CD14-positive monocyte (primary cell): ENCODE measurements around the gene MARVELD1. TPM values are rescaled to one million over a fixed set of nuclear protein-coding genes. Genes with fewer than 3 reads are reported as not detected.

Source experiments
- DNase-seq, 3 donors: peaks; one replicate each; pipeline ENCODE4 v3.0.0-alpha.2; 2011 to 2022
- H2AFZ ChIP-seq: 2 replicates; pipeline ENCODE4 v1.6.0; 2012; ENCODE audit warnings: mild to moderate bottlenecking, low read depth, low read length, inconsistent platforms; ENCODE audit not compliant: insufficient read depth, poor library complexity, severe bottlenecking
- H3K27ac ChIP-seq, 2 donors: 1 replicate in 1 of 2; 2 replicates in 1 of 2; pipeline ENCODE4 v1.5.1; 2012 to 2013; ENCODE audit warnings: low read length in 2 of 2, control low read depth in 1 of 2, inconsistent platforms in 1 of 2, low read depth in 1 of 2, mild to moderate bottlenecking in 1 of 2
- H3K27me3 ChIP-seq, 2 donors: one replicate each; pipeline versions ENCODE4 v1.6.0 to v1.6.1; 2011 to 2013; ENCODE audit warnings: low read length in 2 of 2; ENCODE audit not compliant: control insufficient read depth in 2 of 2, insufficient read depth in 2 of 2
- H3K36me3 ChIP-seq, 2 donors: replicated peaks in 1 of 2; 1 replicate in 1 of 2; 2 replicates in 1 of 2; pipeline versions ENCODE4 v1.5.1 to v1.6.1; 2012 to 2013; ENCODE audit warnings: low read length in 2 of 2, control low read depth in 1 of 2, inconsistent platforms in 1 of 2, mild to moderate bottlenecking in 1 of 2; ENCODE audit not compliant: insufficient read depth in 2 of 2, control insufficient read depth in 1 of 2
- H3K4me1 ChIP-seq, 2 donors: 1 replicate in 1 of 2; 2 replicates in 1 of 2; pipeline versions ENCODE4 v1.5.1 to v1.6.1; 2012 to 2013; ENCODE audit warnings: low read length in 2 of 2, control low read depth in 1 of 2, inconsistent platforms in 1 of 2, mild to moderate bottlenecking in 1 of 2, moderate library complexity in 1 of 2; ENCODE audit not compliant: insufficient read depth in 2 of 2, control insufficient read depth in 1 of 2
- H3K4me2 ChIP-seq: replicated peaks from 2 replicates; pipeline ENCODE3; 2012; ENCODE audit warnings: low read length, moderate library complexity, mild to moderate bottlenecking; ENCODE audit not compliant: poor library complexity, severe bottlenecking; ENCODE audit errors: extremely low read depth
- H3K4me3 ChIP-seq, 3 experiments: fragments of 200-600 bp in 1 of 3; sonication (generic) in 1 of 3; replicated peaks in 1 of 3; 1 replicate in 2 of 3; 2 replicates in 1 of 3; pipeline ENCODE4 v1.5.1; 2011 to 2013; ENCODE audit warnings: low read length in 3 of 3, mild to moderate bottlenecking in 3 of 3, control low read depth in 2 of 3, low read depth in 2 of 3, inconsistent platforms in 1 of 3, moderate library complexity in 1 of 3
- H3K79me2 ChIP-seq: 2 replicates; pipeline ENCODE4 v1.6.0; 2012; ENCODE audit warnings: mild to moderate bottlenecking, control low read depth, inconsistent platforms, low read length, moderate library complexity; ENCODE audit not compliant: insufficient read depth
- H3K9ac ChIP-seq: 2 replicates; pipeline ENCODE4 v1.6.0; 2017; ENCODE audit warnings: low read length, mild to moderate bottlenecking; ENCODE audit not compliant: insufficient read depth, poor library complexity, severe bottlenecking
- H3K9me3 ChIP-seq, 2 donors: replicated peaks in 1 of 2; 1 replicate in 1 of 2; 2 replicates in 1 of 2; pipeline versions ENCODE4 v1.5.1 to v1.6.1; 2012 to 2013; ENCODE audit warnings: low read length in 2 of 2, control low read depth in 1 of 2; ENCODE audit not compliant: control insufficient read depth in 1 of 2, insufficient read depth in 1 of 2
- H4K20me1 ChIP-seq: 2 replicates; pipeline ENCODE4 v1.6.0; 2012; ENCODE audit warnings: mild to moderate bottlenecking, low read length, control low read depth, moderate library complexity; ENCODE audit not compliant: insufficient read depth
- H3K27ac Mint-ChIP-seq, 7 donors: one replicate each; pipeline ENCODE4 v1.8.0; 2020; ENCODE audit warnings: mild to moderate bottlenecking in 7 of 7, mixed read lengths in 7 of 7, moderate library complexity in 6 of 7, inconsistent platforms in 2 of 7
- H3K27me3 Mint-ChIP-seq, 3 donors: one replicate each; pipeline ENCODE4 v1.8.0; 2021 to 2022; ENCODE audit warnings: low read depth in 3 of 3, mild to moderate bottlenecking in 3 of 3, mixed read lengths in 3 of 3, moderate library complexity in 3 of 3, inconsistent platforms in 1 of 3
- H3K36me3 Mint-ChIP-seq, 2 donors: one replicate each; pipeline ENCODE4 v1.8.0; 2020; ENCODE audit warnings: mixed read lengths in 2 of 2, inconsistent platforms in 1 of 2, mild to moderate bottlenecking in 1 of 2
- H3K4me1 Mint-ChIP-seq: one replicate; pipeline ENCODE4 v1.8.0; 2020; ENCODE audit warnings: mild to moderate bottlenecking, mixed read lengths
- H3K4me3 Mint-ChIP-seq, 2 donors: one replicate each; pipeline ENCODE4 v1.8.0; 2020; ENCODE audit warnings: mild to moderate bottlenecking in 2 of 2, mixed read lengths in 2 of 2, moderate library complexity in 1 of 2
- H3K9me3 Mint-ChIP-seq, 7 donors: one replicate each; pipeline ENCODE4 v1.8.0; 2020 to 2022; ENCODE audit warnings: mixed read lengths in 7 of 7, mild to moderate bottlenecking in 6 of 7, moderate library complexity in 6 of 7, inconsistent platforms in 2 of 7
- WGBS: methylation state at CpG from one replicate; pipeline ENCODE4 v1.1.5; 2013; ENCODE audit warnings: missing lambda C conversion rate; ENCODE audit not compliant: insufficient coverage; 5-methylcytosine and 5-hydroxymethylcytosine counted together
- intact Hi-C, 2 donors: fragments of 100-400 bp; cut with micrococcal nuclease; formaldehyde crosslinking; loops; one replicate each; pipeline versions ENCODE4 v1.15.0 to v1.15.1; 2023
- polyA plus RNA-seq, 3 donors: library from polyadenylated mRNA; depleted of rRNA in 1 of 3; unstranded in 2 of 3; stranded (reverse) in 1 of 3; fragments of 300-500 nt in 2 of 3; fragments of >200 nt in 1 of 3; fragmentation: Illumina TruSeq in 2 of 3; gene quantifications; 1 replicate in 2 of 3; 2 replicates in 1 of 3; pipeline ENCODE4 v1.2.3, GENCODE V29; 2012 to 2021
- TF ChIP-seq, protein P1 (sequence below): fragments of 200-600 bp; IDR thresholded peaks from one replicate; pipeline ENCODE4 v1.8.0; 2022; ENCODE audit warnings: antibody characterized with exemption, mild to moderate bottlenecking

The MARVELD1 gene
- polyA plus RNA-seq, 3 donors = 3.7 to 28.0 (median 9.2) TPM

DNA sequence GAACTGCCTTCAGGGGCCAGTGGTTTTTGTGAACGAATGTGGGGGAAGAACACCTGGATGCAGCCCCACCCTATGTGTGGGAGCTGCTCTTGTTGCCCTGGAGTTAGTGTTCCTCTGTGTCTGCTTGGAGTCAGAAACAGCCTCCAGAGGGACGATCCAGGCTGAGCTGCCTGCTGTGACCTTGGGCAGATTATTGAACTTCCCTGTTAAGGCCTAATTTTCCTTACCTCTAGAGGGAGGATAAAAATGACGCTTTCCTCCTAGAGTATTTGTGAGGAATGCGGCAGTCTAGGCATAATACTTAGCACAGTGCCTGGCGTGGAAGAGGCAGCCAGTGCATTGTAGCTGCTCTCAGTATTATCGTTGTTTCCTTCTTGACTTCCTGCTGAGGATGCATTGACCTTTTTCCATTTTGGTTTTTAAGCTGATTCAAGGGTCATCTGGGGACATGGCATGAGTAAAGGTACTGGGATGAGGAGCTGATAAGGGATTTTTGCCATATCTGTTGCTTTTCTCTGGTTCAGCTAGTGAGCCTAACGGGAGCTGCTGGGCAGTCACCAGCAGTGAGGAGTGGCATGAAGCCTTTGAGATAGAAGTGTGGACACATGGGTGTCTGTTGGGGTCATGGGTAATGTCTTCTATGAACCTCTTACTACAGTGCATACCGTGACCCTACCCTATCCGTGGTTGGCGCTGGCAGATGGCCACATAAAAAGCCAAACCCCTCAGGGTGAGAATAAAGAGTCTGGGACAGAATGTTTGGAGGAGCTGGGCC, 29.8 kb downstream of the MARVELD1 start:
- Histone ChIP-seq H3K36me3 (peaks cover 65 to 85% of the 10 kb centered on the region in 2 donors), H3K4me3 (no peak overlapping the region), H3K79me2 (peaks cover 42% of the 10 kb centered on the region), H4K20me1 (peaks cover 51% of the 10 kb centered on the region), H2AFZ (no peak overlapping the region), H3K9me3 (no peaks in the 10 kb centered on the region), H3K27ac (no peak overlapping the region), H3K9ac (no peak overlapping the region), H3K27me3 (no peaks in the 10 kb centered on the region), H3K4me1 (peaks cover 2 to 3% of the 10 kb centered on the region in 2 donors), H3K4me2 (no peak overlapping the region)
- Mint-ChIP-seq H3K27me3 (no peaks in the 10 kb centered on the region), H3K36me3 (peaks cover 76 to 82% of the 10 kb centered on the region in 2 donors), H3K4me1 (peaks cover 9% of the 10 kb centered on the region), H3K4me3 (no peak overlapping the region), H3K9me3 (no peaks in the 10 kb centered on the region), H3K27ac (peak overlapping the region in 3 of 7 donors; percentile 4 to 47 (median 24))
- intact Hi-C loops = no loop called here
- no peak for DNase-seq
- 99% methylated on average over 4 of the region's 10 CpGs for WGBS
- TF ChIP-seq, protein P1, sequence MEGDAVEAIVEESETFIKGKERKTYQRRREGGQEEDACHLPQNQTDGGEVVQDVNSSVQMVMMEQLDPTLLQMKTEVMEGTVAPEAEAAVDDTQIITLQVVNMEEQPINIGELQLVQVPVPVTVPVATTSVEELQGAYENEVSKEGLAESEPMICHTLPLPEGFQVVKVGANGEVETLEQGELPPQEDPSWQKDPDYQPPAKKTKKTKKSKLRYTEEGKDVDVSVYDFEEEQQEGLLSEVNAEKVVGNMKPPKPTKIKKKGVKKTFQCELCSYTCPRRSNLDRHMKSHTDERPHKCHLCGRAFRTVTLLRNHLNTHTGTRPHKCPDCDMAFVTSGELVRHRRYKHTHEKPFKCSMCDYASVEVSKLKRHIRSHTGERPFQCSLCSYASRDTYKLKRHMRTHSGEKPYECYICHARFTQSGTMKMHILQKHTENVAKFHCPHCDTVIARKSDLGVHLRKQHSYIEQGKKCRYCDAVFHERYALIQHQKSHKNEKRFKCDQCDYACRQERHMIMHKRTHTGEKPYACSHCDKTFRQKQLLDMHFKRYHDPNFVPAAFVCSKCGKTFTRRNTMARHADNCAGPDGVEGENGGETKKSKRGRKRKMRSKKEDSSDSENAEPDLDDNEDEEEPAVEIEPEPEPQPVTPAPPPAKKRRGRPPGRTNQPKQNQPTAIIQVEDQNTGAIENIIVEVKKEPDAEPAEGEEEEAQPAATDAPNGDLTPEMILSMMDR = no peak

DNA sequence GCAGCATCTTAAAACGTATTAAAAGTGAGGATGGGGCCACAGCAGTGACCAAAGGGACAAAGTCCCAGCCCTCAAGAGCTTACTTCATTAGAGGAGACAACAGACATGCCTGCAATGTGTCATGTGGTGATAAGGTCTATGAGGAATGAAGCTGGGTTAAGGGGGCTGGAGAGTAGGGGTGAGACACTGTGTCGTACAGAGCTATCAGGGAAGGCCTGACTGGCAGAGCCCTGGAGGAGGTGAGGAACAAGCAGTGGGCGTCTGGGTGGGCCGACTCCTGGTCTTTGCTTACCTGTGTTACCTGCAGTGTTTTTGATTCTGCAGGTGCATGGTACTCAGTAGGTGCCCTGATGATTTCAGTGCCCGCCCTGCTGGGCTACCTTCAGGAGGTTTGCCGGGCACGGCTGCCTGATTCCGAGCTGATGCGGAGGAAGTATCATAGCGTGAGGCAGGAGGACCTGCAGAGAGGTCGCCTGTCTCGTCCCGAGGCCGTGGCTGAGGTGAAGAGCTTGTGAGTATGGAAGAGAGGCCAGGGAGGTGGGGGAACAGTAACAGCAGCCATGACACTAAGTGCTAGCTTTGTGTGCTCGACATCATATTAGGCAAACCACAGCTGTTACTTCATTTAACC, 31.0 kb downstream of the MARVELD1 start:
- Histone ChIP-seq H3K27ac (no peak overlapping the region), H3K9me3 (no peaks in the 10 kb centered on the region), H3K9ac (no peak overlapping the region), H3K4me2 (no peak overlapping the region), H3K4me3 (no peak overlapping the region), H4K20me1 (peaks cover 53% of the 10 kb centered on the region), H2AFZ (no peak overlapping the region), H3K79me2 (peaks cover 30% of the 10 kb centered on the region), H3K4me1 (no peaks in the 10 kb centered on the region), H3K36me3 (peaks cover 74 to 91% of the 10 kb centered on the region in 2 donors), H3K27me3 (no peaks in the 10 kb centered on the region)
- TF ChIP-seq, protein P1 = no peak
- Mint-ChIP-seq H3K36me3 (peaks cover 80 to 87% of the 10 kb centered on the region in 2 donors), H3K4me1 (peaks cover 4% of the 10 kb centered on the region), H3K27me3 (no peaks in the 10 kb centered on the region), H3K4me3 (no peak overlapping the region), H3K9me3 (no peaks in the 10 kb centered on the region), H3K27ac (no peak overlapping the region)
- DNase-seq = no peak
- 99% methylated on average over 13 of the region's 15 CpGs for WGBS
- intact Hi-C loops = no loop called here
